Stimulated activated CD4-positive, alpha-beta T cell treated with anti-CD3 and anti-CD28 coated beads, Interleukin-15, amount 100 ng/mL, for 24 hours (primary cell): ENCODE measurements around the gene WDR27.
"Not testable (repeated sequence)": the region's sequence is repeated elsewhere in the genome, so short reads cannot be mapped to it uniquely, and the experiment has no call there.

ENCODE experiments used
- DNase-seq: peaks from one replicate; pipeline ENCODE4 v3.0.0-alpha.2; 2020

Gene WDR27

DNA sequence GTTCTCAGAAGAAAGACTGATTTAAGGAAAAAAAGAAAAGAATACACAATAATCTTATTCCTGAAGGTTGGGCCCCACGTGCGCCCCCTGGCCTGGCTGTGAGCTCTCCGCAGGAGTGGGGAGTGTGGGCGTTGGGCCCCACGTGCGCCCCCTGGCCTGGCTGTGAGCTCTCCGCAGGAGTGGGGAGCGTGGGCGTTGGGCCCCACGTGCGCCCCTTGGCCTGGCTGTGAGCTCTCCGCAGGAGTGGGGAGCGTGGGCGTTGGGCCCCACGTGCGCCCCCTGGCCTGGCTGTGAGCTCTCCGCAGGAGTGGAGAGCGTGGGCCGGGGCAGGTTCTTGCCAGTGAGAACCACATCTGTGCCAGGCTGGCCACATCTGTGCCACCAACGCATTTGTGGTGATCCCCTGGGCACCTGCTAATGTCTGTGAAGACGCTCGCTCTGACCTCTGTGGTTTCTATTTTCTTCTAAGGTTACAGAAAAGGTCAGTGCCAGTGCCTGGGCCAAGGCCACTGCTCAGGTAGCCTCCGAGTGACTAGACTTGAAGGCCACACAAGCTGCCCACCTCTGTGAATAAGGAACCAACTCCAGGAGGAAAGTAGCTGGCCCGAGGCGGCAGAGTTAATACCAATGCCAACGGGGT lies 41.0 kb downstream of the WDR27 start:
- no peak for DNase-seq

DNA sequence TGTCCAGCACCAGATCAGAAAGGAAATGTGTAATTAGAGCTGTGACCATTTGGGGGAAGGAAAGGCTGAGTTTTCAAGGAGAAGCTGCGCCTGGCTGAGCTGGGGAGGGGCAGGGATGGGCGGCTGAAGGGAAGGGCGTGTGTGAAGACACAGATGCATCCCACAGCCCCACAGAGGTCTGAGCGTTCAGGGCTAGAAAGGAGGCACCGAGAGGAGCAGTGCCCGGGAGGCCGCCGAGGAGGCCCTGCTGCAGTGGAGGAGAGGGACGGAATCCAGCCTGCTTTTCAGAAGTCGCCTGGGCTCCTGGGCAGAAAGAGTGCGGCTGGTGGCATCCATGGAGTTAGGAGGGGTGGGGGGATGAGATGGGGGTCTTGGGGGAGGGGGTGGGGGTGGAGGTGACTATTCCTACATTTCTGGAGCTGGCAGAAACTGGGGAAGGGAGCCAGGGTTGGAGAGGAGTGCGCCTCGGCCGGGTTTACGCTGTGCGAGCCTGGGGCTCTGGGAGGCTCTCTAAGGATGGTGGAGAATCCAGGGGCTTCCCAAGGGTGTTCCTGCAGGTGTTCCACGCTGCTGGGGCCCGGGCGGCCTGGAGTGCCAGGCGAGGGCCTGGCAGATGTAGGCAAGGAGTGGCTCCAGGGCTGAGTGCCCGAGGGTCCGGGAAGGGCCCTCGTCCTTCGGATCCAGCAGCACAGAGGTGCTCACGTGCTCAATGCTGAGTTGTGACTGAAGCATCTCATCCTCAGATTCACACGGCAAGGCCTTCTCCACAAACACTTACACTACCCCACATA lies 41.8 kb downstream of the WDR27 start:
- no peak for DNase-seq

DNA sequence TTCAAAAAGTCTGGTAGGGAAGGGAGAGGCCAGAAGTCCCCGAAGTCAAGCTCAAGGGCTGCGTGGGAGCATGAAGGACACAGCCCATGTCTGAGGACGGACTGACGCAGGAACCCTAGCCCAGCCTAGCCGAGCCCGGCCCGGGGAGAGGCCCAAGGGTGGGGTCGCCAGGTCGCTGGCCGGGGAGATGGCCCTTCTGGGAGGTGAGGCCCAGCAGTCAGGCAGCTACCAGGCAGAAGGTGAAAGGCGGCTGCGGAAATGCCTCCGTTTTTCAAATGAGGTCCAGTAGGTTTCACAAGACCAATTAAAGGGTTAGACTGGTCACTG lies 44.6 kb downstream of the WDR27 start:
- DNase-seq = no peak

DNA sequence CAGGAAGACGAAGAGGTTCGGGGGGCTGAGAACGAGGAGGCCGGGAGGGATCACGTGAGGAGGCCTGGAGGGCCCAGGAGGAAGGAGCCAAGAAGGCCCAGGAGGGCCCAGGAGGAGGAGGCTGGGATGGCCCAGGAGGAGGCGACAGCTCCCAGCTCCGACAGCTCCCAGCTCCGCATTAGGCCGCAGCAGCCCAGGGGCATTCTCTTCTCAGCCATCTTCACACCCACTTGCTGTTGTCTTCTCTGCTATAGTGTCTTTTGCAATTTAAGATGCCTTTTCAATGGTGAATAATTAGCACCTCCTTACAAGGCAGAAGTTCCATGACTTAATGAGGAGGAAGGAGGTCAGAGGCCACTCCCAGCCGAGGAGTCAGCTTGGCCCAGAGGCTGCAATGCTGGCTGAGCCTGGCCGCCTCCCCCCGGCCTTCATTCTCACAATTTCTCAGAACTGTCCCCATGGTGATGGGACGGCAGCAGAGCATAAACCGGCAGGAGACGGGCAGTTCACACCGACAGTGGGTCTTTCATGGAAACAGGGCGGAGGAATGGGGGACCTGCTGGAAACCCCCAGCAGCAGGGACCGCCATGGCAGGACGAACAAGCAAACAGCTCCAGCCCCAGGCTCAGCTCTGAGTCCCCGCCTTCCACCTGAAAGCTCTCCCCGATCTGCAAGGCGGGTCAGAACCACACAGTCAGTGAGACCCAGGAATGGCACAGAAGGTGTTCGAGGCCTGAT lies 45.1 kb downstream of the WDR27 start:
- no peak for DNase-seq

DNA sequence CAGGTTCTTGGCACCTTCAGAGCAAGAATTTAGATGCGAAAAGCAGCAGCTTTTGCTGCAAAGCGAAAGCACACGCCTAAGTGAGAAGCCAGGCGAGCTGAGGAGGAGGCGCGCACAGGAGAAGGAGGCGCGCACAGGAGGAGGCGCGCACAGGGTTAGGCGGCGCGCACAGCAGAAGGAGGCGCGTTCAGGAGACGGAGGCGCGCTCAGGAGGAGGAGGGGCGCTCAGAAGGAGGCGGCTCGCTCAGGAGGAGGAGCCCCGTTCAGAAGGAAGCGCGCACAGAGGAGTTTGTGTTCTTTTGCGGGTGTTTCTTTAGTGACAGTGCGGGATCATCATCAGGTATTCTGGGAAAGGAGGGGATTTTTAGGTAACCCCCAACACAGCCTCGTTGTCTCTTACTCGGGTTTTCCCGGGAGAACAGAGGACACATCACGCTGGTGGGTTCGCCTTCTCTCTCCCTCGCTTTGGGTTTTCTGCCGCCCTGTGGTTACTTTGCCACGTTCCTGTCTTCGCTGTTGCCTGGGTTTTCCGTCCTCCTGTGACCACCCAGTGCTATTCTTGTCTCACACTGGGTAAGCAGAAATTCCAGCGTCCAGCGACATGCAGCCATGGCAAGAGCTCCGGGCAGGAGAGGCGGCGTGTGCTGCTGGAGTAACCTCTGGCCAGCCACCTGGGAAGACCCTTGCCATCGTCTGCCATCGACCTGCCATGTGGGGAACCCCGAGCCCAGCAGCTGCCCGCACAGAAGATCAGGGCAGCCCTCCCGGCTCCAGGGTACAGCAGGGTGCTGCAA lies 47.0 kb downstream of the WDR27 start:
- DNase-seq = peak; percentile 63

DNA sequence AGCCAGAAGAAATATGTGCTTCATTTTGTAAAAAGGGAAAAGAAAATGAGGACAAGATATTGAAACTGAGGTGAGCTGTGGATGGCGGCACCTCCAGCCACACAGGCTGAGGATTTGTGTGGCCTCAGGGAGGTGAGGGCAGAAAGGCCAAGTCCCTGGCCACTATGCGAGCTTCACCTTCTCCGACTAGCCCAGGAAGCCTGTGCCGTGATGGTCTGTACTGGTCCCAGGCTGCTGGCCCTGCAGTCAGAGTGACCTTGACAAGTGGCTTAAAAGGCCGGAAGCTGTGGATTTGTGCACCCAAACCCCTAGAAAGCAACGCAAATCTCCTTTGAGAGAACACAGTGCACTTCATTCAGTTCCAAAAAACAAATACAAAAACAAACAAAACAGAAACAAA lies 48.1 kb downstream of the WDR27 start:
- no peak for DNase-seq

DNA sequence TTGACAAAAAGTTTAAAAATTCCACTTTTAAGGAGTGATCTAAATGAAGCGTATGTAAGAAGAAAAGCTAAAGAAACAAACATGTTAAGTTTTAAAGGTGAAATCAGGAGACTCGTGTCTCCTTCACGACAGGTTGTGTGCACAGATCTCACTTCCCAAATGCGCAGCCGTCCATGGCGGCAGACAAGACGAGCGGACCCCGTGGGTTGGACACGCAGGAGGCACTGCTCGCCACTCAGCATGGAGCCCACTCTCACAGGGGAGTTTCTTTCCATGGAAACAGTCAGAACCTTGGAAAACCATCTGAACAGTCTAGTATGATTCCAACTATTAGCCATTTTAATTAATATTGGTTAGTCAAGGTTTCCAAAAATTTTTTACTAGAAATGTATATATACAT lies 48.9 kb downstream of the WDR27 start:
- no peak for DNase-seq

DNA sequence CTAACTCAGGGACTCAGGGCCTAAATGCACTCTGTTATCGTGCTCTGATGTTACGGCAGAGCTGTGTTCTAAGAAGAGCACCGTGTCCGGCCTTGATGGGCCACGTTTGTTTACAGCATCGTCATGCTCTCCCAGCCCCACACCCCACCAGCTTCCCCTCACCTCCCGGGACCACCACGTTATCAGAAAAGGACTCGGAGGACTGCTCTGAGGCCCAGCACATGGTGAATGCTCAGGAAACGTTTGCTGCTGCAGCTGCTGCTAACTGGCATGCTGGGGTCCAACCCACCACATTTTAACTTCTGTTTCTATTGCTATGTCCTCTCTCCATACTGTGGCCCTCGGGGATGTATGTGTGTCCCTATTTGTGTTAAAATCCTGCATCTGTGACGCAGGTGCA lies 50.3 kb downstream of the WDR27 start:
- DNase-seq = no peak

DNA sequence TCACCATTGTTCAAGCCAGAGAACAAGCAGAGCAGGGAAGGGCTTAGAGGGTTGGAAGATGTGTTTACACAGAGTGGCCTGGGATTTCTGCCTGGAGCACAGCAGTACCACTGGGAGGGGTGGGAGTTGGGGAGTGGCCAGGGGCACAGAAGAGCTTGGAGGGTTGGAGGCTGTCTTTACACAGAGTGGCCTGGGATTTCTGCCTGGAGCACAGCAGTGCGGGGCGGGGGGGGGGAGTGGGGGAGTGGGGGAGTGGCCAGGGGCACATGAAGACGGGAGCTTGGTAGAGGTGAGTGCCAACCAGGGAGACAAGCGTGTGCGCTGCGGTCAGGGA lies 50.9 kb downstream of the WDR27 start:
- no peak for DNase-seq

DNA sequence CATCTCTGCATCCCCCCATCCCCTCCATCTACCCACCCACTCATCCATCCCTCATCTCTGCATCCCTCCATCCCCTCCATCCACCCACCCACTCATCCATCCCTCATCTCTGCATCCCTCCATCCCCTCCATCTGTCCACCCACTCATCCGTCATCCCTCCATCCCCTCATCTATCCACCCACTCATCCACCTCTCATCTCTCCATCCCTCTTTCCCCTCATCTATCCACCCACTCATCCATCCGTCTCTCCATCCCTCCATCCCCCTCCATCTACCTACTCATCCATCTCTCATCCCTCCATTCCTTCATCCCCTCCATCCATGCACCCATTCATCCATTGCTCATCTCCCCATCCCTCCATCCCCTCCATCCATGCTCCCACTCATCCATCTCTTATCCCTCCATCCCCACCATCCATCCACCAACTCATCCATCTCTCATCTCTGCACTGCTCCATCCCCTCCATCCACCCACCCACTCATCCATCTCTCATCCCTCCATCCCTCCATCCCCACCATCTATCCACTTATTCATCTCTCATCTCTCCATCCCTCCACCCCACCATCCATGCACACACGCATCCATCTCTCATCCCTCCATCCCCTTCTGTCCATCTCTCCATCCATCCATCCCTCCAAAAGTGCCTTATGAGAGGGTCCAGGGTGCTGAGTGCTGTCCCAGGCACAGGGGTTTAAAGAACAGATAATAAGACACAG lies 51.4 kb downstream of the WDR27 start:
- no peak for DNase-seq

DNA sequence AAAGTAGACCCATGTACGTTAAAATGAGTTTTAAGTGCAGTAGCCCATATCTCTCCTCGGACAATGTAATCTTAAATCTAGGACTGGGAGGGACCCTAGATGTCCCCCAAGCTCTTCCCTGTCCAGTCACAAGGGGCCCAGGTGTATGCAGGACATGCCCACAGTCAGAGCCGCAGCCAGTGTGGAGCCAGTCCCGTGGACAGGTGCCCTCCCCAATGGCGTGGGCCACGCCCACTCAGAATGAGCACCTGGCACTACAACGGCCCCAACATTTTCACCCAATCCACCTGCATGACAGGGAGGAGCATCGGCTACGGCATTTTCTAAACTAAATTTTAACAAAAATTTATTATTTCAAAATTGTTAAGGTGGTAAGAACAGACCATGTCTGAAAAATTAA lies 53.2 kb downstream of the WDR27 start:
- DNase-seq = no peak

DNA sequence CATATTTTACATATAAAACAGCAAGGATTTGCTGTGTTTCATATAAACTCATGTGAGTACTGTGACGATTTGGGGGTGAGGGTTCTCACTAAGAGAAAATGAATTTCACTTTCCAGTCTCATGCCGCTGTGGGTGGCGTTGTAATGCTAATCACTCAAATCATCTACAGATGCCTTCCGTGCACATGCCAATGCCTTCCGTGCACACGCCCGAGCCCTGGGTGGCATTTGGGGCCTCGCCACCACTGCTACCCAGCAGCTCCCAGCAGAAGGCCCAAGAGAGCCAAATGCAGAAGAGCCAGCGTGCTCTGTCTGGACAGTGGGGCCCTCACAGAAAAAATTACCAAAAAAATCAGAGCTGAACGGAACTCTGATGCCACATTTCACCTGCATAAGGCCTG lies 53.7 kb downstream of the WDR27 start:
- no peak for DNase-seq

DNA sequence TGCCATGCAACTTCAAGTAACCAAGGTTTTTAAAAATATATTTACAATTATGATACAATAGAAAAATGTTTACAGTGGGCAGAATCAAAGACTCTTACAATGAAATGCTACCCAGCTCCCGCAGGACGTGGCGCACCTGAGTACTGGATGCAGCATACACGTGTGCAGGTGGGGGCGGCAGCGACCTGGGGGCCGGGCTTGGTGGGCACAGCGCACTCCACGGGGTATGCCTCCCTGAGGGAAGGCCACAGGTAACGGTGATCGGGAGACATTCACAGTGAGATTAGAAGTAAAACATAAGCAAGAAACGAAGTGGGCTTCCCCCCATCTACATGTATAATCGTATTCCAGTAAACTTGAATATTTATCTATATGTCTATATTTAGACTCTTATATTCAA lies 54.2 kb downstream of the WDR27 start:
- no peak for DNase-seq

DNA sequence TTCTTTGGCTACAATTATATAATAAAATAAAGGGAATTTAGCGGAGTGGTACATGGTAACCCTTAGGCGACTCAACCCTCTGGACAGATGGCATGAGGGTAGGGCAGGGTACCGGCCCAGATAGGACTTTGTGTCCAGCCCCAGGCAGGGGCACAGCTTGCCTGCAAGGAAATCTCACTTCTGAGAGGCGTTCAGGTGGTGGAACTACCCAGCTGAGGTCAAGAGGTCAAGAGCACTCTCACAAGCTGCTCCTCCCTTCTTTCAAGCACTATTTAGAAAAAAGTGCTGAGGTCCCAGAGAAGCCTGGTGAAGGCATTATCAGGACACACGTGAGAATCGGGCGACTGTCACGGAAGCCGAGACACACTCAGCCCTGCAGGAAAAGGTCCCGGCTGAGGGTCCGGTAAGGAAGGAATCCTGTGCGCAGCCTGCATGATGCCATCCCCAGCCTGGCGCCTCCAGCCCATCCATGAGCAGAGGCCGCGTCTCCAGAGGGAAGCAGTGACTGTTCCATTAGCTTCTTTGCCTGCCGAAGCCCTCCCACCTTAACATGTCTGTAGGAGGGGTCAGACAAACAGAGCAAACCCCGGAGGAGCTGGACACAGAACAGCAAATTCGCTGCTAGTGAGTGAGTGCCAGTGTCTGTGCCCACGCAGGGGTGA lies 54.8 kb downstream of the WDR27 start:
- DNase-seq = no peak

DNA sequence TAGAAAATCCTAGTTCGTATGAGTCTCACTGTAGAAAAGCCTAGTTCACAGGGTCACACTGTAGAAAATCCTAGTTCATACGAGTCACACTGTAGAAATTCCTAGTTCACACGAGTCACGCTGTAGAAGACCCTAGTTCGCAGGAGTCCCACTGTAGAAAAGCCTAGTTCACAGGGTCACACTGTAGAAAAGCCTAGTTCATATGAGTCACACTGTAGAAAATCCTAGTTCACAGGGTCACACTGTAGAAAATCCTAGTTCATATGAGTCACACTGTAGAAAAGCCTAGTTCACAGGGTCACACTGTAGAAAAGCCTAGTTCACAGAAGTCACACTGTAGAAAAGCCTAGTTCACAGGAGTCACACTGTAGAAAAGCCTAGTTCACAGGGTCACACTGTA lies 56.4 kb downstream of the WDR27 start:
- not testable (repeated sequence) for DNase-seq

DNA sequence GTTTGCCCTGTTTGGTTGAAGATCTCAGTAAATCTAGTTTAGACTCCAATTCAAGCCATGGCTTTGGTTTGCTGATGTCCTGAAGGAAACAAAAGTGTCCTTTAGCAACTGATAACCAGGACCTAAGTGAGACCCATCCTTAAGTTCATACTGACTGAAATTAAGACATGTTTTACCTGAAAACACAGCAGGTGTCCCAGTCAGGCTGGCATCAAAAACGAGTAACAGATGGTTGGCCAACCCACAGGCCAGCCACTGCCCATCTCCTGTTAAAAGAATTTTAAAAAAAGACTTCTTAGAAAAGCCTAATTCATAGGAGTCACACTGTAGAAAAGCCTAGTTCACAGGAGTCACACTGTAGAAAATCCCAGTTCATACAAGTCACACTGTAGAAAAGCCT lies 58.3 kb downstream of the WDR27 start:
- DNase-seq = no peak

DNA sequence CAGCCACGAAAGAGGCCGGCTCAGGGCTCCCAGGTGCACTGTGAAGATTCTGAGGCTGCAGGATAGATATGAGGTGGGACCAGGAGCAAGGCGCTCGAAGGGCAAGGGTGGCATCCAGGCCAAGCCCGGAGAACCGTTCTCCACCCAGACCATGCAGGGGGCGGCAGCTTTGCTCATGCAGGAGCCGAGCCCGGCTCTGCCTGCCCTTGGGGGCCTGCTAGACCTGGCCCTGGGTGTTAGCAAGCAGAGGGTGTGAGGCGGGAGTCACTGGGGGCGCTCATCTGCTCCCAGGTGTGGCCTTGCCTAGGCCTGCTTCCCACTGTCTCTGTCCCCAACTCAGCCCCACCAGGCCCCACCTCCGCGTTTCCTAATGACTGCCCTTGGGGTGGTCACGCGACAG lies 59.4 kb downstream of the WDR27 start:
- no peak for DNase-seq

DNA sequence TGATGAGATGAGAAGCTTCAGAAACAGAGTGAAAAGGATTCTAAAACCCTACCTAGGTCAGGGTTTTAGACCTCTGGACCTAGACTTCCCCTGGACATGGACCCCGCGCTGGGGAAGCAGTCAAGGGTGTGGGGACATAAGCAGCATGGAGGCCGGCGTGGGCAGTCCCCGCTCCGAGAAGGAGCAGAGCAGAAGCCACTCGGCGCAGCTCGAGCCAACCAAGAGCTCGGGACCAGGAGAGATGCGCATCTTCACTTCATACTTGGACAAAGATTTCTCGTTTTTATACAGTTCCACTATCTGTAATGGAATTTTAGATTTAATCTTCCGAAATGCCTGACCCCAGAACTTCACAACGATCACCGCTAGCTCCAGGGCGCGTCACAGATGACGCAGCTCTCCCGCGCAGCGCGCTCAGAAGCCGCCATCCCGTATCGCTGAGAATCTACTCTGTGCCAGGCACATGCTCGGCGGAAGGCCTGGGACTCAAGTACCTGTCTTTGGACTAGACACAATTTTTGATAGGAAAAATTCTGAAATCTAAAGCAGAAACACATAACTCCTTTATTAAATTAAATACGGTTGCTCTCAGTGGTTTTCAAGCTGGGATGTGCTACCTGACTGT lies 60.3 kb downstream of the WDR27 start:
- DNase-seq = no peak

DNA sequence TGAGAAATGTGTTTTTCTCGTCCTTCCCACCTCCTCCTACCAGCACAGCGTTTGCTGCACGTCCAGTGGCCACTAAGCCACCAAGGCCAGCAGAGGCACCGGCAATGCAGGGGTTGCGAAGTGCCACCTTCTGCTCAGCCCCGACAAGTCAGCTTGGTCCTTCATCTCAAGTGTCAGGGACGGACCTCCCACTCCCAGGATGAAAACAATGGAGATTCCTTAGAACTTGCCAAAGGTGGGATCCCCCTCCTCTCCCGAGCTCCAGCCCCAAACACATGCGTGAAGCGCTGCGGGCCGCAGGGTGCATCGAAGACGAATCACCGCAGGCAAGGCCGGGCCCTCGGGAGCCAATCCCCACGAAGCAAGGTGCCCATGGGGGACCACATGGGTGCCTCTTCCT lies 60.8 kb downstream of the WDR27 start:
- DNase-seq = no peak

DNA sequence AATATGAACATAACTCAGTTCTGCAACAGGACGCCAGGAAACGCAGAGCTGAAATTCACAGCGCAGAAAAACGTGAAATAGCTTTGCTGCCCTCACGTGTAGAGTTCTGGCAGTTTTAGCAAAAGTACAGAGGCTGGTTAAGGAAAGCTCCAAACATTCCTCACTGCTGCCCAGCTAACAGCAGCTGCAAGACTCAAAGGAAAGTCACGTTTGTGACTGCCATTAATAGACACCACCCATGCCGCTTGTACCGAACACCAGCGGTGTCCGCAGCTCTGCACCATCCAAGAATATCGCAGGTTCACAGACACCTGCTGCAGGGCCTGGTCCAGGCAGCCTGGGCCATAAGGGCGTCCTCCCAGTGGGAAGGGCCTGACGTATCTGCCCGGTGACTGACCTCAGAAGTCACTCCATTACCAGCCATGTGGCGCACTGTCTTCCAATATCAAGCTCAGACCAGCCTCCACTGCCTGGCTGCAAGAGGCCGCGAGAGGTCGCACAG lies 61.4 kb downstream of the WDR27 start:
- no peak for DNase-seq

DNA sequence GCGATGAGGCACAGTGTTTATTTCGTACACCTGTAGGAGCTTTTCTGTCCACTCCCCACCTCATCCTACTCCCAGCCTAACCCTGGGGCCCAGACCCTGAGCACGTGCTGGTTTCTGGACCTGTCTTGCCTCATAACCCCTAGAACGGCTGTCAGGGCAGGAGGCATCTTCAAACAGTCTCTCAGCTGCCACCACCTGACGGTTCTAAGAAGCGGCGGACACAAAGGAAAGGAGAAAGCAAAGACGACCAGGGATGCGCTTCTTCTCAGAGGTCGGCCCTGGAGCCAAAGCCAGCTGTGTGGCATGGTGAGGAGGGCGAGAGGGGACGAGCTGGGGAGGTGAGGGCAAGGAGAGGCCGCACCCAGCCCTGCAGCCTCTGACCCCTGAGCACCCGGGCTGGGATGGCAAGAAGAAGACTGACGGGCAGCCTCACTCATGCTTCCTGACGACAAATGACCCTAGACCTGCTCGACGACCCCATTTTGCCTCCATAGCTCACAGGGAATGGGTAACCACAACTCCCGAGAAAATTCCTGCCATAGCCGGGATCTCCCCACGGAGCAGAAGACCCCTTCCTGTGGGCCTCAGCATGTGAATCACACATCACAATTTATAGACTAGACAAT lies 62.1 kb downstream of the WDR27 start:
- no peak for DNase-seq
